HG03575 (cell line): Measurements from ENCODE around the gene ATP11B.

Experiments
- ATAC-seq: cut with Tn5 transposase; IDR thresholded peaks from one replicate; pipeline ENCODE4 v1.9.1; 2021; ENCODE audit not compliant: unreplicated experiment, insufficient number of reproducible peaks, low FRiP score; ENCODE audit errors: extremely low read depth

Gene ATP11B

DNA sequence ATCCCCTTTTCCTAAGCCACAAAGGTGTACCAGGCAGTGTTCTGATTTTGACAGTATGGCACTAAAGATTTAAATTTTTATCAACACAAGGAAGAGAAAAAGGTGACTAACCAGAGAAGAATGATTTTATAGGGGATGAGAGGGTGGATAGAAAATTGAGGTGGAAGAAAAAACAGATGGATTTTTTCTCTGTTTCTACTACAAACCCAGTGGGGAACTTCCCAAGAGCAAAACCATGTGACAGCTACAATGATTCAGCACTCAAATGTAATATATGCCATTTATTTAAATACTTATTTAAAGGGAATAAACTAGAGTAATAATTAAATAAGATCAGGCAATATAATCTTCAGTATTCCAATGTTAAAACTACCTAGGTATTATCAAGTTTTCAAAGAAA, 176.0 kb downstream of the ATP11B start:
- ATAC-seq: no peak

DNA sequence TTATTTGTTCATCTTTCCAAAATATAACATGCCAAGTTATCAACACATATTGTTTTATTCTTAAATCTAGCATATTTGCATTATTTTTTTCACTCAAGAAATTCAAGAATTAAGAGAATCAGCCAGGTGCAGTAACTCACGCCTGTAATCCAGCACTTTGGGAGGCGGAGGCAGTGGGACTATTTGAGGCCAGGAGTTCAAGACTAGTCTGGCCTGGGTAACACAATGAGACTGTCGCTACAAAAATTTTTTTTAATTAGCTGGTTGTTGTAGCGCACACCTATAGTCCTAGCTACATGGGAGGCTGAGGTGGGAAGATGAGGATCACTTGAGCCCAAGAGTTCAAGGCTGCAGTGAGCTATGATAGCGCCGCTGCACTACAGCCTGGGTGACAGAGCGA, 176.5 kb downstream of the ATP11B start:
- no peak for ATAC-seq

DNA sequence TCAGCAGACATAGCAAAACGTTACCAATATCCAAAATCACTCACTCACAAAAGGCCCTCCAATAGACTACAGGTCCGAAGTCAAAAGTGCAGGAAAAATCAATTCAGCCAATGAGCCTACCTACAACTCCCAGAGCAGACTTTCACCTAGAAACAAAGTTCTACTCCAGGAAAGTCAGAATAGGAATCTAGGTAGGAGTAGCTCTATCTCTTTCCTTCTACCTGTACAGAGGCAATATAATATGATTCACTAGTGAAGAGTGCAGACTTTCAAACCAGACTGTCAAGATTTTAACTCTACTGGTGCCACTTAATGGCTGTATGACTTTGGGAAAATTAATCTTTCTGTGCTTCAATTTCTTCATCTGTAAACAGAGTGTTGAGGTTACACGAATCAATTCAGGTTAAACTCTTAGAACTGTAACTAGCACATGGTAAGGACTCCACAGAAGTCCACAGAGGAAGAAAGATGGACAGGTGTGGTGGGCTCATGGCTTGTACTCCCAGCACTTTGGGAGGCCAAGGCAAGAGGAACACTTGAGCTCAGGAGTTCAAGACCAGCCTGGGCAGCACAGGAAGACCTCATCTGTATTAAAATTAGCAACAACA, 177.6 kb downstream of the ATP11B start:
- ATAC-seq: no peak
